Measurements from ENCODE around the gene HES6.

Gene HES6

DNA sequence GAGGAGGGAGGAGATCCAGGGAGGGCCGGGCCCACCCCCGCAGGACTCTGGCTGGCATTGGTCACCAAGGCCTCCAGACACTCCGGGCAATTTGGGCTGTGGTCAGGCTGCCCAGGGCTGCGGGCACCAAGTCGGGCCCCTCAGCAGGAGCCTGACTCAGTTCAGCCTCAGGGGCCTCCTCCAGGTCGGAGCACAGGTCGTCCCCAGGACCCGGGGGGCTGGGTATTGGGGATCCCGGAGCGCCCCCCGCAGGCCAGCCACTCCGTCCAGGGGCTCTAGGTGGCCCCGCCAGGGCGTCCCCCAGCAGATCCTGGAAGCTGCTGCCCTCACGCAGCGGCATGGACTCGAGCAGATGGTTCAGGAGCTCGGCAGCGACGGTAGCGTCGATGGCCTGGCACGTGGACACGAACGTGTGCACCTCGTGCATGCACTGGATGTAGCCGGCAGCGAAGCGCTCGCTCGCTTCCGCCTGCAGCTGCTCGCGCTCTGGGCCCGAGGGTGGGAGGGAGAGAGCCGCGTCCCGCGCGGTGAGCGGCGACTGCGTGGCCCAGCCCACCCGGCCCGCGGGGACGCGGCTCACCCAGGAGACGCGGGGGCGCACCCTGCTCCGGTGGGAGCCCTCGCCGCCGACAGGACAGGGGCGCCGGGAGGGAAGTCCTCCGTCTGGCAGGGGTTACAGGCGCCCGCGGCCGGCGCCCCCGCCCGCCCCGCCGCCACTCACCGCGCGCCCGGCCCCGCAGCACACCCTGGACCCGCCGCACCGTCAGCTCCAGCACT lies 884 bp downstream of the HES6 start:
- TF ChIP-seq, protein P1, sequence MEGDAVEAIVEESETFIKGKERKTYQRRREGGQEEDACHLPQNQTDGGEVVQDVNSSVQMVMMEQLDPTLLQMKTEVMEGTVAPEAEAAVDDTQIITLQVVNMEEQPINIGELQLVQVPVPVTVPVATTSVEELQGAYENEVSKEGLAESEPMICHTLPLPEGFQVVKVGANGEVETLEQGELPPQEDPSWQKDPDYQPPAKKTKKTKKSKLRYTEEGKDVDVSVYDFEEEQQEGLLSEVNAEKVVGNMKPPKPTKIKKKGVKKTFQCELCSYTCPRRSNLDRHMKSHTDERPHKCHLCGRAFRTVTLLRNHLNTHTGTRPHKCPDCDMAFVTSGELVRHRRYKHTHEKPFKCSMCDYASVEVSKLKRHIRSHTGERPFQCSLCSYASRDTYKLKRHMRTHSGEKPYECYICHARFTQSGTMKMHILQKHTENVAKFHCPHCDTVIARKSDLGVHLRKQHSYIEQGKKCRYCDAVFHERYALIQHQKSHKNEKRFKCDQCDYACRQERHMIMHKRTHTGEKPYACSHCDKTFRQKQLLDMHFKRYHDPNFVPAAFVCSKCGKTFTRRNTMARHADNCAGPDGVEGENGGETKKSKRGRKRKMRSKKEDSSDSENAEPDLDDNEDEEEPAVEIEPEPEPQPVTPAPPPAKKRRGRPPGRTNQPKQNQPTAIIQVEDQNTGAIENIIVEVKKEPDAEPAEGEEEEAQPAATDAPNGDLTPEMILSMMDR (IDR thresholded peaks at IDR 0.05; ENCODE audit: low read depth, low read length, missing control alignments), result no peak
- DNase-seq (ENCODE audit: extremely low read depth, low read depth), result no peak
- H3K4me3 ChIP-seq (replicated peaks; ENCODE audit: low read depth, low read length), result peak overlapping the region; percentile 4; the same call in 1 of the 2 replicates

DNA sequence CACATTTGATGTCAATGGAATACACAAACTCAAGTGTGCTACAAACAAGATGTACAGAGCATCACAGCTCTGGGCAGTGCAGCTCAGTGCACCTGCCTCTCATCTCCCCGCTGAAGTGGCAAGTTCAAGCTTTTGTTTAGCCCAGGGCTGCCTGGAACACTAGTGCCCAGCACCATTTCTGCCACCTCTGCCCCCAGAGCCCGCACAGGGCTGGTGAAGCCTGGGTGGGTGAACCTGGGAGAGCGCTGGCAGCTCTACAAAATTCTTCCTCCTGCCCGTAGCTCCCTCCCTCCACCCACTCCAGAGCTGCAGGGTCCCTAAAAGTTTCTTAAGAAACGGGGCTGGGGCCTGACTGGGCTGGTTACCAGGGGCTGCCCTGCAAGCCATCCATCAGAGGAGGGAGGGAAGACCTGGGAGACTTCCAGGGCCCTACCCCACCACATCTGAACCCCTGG lies 1.5 kb downstream of the HES6 start:
- TF ChIP-seq, protein P1 (IDR thresholded peaks at IDR 0.05; ENCODE audit: low read depth, low read length, missing control alignments), result no peak
- no peak for DNase-seq (ENCODE audit: extremely low read depth, low read depth)
- H3K4me3 ChIP-seq (replicated peaks; ENCODE audit: low read depth, low read length), result no peak overlapping the region

DNA sequence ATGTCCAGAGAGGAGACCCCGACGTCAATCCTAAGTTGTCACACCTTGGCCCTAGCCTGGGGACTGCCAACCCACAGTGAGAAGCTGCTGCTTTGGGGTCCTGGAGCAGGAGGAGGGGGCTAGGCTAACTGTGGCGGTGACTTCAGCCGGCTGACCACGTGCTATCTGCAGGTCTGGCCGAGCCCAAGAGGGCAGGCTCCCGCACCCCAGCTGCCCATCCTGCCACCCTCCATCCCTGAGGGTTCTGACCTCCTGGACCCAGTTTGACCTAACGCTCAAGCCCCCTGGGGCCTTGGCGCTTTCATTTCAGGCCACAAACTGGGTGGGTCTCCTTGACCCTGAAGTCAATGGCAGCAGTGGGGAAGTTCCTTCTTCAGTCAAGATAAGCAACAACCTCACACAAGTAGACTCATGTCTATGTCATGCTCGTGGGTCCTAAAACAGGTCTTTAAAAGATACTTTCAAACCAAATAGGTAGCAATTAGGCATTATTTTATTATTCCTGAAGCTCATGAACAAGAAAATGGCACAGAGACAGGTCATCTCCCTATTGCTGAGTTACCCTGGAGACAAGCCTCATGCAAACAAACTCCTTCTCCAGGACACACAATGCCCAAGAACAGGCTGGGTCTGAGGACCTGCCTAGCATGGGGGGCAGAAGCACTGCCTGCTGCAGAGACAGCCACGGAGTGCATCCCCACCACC lies 2.3 kb downstream of the HES6 start:
- H3K4me3 ChIP-seq (replicated peaks; ENCODE audit: low read depth, low read length), result no peak overlapping the region
- no peak for DNase-seq (ENCODE audit: extremely low read depth, low read depth)
- TF ChIP-seq, protein P1 (IDR thresholded peaks at IDR 0.05; ENCODE audit: low read depth, low read length, missing control alignments), result no peak

DNA sequence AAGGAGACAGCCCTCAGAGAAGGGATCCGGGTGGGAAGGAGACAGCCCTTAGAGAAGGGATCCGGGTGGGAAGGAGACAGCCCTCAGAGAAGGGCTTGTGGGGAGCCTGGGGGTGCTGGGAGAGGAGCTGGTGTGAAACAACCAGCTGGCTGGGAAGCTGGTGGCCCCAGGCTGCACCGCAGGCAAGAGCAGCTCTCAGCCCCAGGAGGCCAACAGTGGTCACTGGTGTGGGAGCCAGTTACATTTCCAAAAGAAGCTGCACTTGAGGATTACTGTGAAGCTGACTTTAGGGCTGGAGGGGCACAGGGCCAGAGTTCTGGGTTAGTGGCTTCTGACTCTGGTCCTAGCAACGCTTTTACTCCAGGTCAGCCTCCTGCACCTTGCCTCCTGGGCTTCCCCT lies 3.3 kb downstream of the HES6 start:
- no peak for DNase-seq (ENCODE audit: extremely low read depth, low read depth)
- TF ChIP-seq, protein P1 (IDR thresholded peaks at IDR 0.05; ENCODE audit: low read depth, low read length, missing control alignments), result no peak
- H3K4me3 ChIP-seq (replicated peaks; ENCODE audit: low read depth, low read length), result no peak overlapping the region

DNA sequence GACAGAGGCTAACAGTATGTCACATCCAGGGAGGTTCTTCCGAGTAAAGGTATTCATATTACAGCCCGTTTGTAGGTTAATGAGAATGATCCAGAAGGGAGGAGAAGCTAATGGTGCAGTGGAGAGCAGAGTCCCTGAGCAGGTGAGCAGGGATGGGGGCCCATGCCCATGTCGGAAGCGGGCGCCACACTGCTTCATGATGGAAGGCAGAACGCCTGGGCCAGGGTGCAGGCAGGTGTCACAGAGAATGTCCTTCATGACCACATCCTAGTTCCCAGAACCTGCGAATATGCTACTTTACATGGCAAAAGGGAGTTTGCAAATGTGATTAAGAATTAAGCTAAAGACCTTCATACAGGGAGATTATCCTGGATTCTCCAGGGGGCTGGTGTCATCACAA lies 4.0 kb downstream of the HES6 start:
- TF ChIP-seq, protein P1 (IDR thresholded peaks at IDR 0.05; ENCODE audit: low read depth, low read length, missing control alignments), result no peak
- no peak for DNase-seq (ENCODE audit: extremely low read depth, low read depth)
- H3K4me3 ChIP-seq (replicated peaks; ENCODE audit: low read depth, low read length), result no peak overlapping the region

DNA sequence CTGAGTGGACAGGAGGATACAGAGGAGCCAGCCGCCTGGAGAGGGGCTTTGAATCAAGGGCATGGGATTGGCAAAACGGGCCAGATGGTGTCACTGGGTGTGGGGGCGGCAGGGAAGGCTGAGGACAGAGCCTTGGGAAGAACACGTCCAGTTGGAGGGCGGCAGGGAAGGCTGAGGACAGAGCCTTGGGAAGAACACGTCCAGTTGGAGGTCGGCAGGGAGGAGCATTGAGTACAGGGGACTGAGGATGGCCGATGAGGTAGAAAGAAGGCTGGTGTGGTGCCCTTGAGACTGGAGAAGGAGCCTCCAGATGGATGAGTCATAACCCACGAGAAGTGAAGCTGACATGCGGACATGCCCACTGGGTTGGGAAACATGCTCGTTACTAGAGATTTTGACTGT lies 4.5 kb downstream of the HES6 start:
- no peak overlapping the region for H3K4me3 ChIP-seq (replicated peaks; ENCODE audit: low read depth, low read length)
- DNase-seq (ENCODE audit: extremely low read depth, low read depth), result no peak
- TF ChIP-seq, protein P1 (IDR thresholded peaks at IDR 0.05; ENCODE audit: low read depth, low read length, missing control alignments), result no peak
